HepG2 (cell line): ENCODE measurements around the gene DNAJC11. TPM values are rescaled to one million over a fixed set of nuclear protein-coding genes. Genes with fewer than 3 reads are reported as not detected.
A peak's percentile ranks its signal among the peaks of the same experiment; 100 is the strongest.

ENCODE experiments used
- FOXP4 ChIP-seq: sonication (generic); formaldehyde crosslinking; IDR thresholded peaks from 2 replicates; pipeline ENCODE4 v1.4.0; 2020; ENCODE audit warnings: missing genetic modification reagents
- GPBP1L1 ChIP-seq: sonication (generic); formaldehyde crosslinking; IDR thresholded peaks from 2 replicates; pipeline ENCODE4 v1.5.0; 2020; ENCODE audit warnings: mild to moderate bottlenecking, missing genetic modification reagents
- HOXA5 ChIP-seq: sonication (generic); formaldehyde crosslinking; IDR thresholded peaks from 2 replicates; pipeline ENCODE4 v1.4.0; 2020; ENCODE audit warnings: missing genetic modification reagents
- KDM6A ChIP-seq: IDR thresholded peaks from 2 replicates; pipeline ENCODE4 v1.6.1; 2016; ENCODE audit warnings: low read depth
- MXD3 ChIP-seq: IDR thresholded peaks from 2 replicates; pipeline ENCODE4 v1.6.1; 2016; ENCODE audit warnings: mild to moderate bottlenecking, missing biosample characterization, missing genetic modification reagents
- NFIC ChIP-seq: IDR thresholded peaks from 2 replicates; pipeline ENCODE4 v1.6.1; 2012; ENCODE audit warnings: mild to moderate bottlenecking, low read length, inconsistent platforms
- PHF21A ChIP-seq: sonication (generic); formaldehyde crosslinking; IDR thresholded peaks from 2 replicates; pipeline ENCODE4 v1.5.0; 2020; ENCODE audit warnings: mild to moderate bottlenecking, missing genetic modification reagents
- PLRG1 ChIP-seq: fragments of 450-650 bp; conservative IDR thresholded peaks from 2 replicates; pipeline ENCODE4 v1.6.1; 2016
- SMARCC2 ChIP-seq: fragments of 450-650 bp; IDR thresholded peaks from 2 replicates; pipeline ENCODE4 v1.6.1; 2017; ENCODE audit warnings: antibody characterized with exemption, mild to moderate bottlenecking
- TARDBP ChIP-seq: sonication (generic); formaldehyde crosslinking; IDR thresholded peaks from 2 replicates; pipeline ENCODE4 v1.8.0; 2022; ENCODE audit warnings: mild to moderate bottlenecking, missing genetic modification reagents
- ZFP36 ChIP-seq: fragments of 150-350 bp; IDR thresholded peaks from 2 replicates; pipeline ENCODE4 v1.6.1; 2018; ENCODE audit warnings: borderline replicate concordance, low read length, low read depth; ENCODE audit not compliant: partially characterized antibody
- ZNF883 ChIP-seq: sonication (generic); formaldehyde crosslinking; IDR thresholded peaks from 2 replicates; pipeline ENCODE4 v1.5.1; 2020; ENCODE audit warnings: mild to moderate bottlenecking, missing genetic modification reagents; ENCODE audit errors: not compliant biosample characterization
- polyA plus RNA-seq, 8 experiments: library from polyadenylated mRNA; depleted of rRNA in 3 of 8; stranded (reverse) in 7 of 8; unstranded in 1 of 8; fragments of >200 nt; fragmentation: Illumina TruSeq in 4 of 8; extraction: Trizol in 4 of 8; gene quantifications; 2 replicates each; pipeline versions ENCODE4 v1.2.1 to v1.2.3, GENCODE V29; 2011 to 2016; ENCODE audit warnings: low read depth in 4 of 8, missing spikeins in 1 of 8, mixed read lengths in 1 of 8; ENCODE audit not compliant: insufficient read depth in 1 of 8
- total RNA-seq, 5 experiments: library from RNA; depleted of rRNA; stranded (reverse); fragments of >200 nt; fragmentation: Illumina TruSeq; extraction: Trizol; gene quantifications; 2 replicates each; pipeline ENCODE4 v1.2.3, GENCODE V29; 2016; ENCODE audit warnings: low read depth in 1 of 5
- TF ChIP-seq, protein P1 (sequence below), 2 experiments: fragments of 450-650 bp in 1 of 2; sonication (generic) in 1 of 2; formaldehyde crosslinking in 1 of 2; IDR thresholded peaks; 2 replicates each; pipeline versions ENCODE4 v1.6.1 to v1.8.0; 2016 to 2022; ENCODE audit warnings: antibody characterized with exemption in 1 of 2, mild to moderate bottlenecking in 1 of 2, missing genetic modification reagents in 1 of 2
- TF ChIP-seq, protein P2 (sequence below): sonication (generic); formaldehyde crosslinking; IDR thresholded peaks from 2 replicates; pipeline ENCODE4 v1.4.0; 2020; ENCODE audit warnings: mild to moderate bottlenecking, low read depth, missing genetic modification reagents

Gene DNAJC11
- total and polyA plus RNA-seq, 2 of the 13 experiments (the other 11 are each of a cell fraction or from before 2014, with no cell fraction given): 25.1 to 47.6 TPM

- TF ChIP-seq, protein P1, sequence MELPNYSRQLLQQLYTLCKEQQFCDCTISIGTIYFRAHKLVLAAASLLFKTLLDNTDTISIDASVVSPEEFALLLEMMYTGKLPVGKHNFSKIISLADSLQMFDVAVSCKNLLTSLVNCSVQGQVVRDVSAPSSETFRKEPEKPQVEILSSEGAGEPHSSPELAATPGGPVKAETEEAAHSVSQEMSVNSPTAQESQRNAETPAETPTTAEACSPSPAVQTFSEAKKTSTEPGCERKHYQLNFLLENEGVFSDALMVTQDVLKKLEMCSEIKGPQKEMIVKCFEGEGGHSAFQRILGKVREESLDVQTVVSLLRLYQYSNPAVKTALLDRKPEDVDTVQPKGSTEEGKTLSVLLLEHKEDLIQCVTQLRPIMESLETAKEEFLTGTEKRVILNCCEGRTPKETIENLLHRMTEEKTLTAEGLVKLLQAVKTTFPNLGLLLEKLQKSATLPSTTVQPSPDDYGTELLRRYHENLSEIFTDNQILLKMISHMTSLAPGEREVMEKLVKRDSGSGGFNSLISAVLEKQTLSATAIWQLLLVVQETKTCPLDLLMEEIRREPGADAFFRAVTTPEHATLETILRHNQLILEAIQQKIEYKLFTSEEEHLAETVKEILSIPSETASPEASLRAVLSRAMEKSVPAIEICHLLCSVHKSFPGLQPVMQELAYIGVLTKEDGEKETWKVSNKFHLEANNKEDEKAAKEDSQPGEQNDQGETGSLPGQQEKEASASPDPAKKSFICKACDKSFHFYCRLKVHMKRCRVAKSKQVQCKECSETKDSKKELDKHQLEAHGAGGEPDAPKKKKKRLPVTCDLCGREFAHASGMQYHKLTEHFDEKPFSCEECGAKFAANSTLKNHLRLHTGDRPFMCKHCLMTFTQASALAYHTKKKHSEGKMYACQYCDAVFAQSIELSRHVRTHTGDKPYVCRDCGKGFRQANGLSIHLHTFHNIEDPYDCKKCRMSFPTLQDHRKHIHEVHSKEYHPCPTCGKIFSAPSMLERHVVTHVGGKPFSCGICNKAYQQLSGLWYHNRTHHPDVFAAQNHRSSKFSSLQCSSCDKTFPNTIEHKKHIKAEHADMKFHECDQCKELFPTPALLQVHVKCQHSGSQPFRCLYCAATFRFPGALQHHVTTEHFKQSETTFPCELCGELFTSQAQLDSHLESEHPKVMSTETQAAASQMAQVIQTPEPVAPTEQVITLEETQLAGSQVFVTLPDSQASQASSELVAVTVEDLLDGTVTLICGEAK (IDR thresholded peaks at IDR 0.05): no peak
- TF ChIP-seq, protein P1 (CRISPR knock-in tag; IDR thresholded peaks at IDR 0.05): no peak; the same call in 1 of the 2 replicates
- TF ChIP-seq HOXA5 (peak; percentile 48; the same call in 1 of the 2 replicates), KDM6A (CRISPR knock-in tag) (no peak), SMARCC2 (no peak), NFIC (no peak), ZFP36 (no peak), GPBP1L1 (CRISPR knock-in tag) (no peak), FOXP4 (CRISPR knock-in tag) (peak; percentile 56; the same call in 1 of the 2 replicates), PHF21A (no peak), ZNF883 (no peak), PLRG1 (no peak), TARDBP (CRISPR knock-in tag) (peak; percentile 75), MXD3 (CRISPR knock-in tag) (no peak)
- TF ChIP-seq, protein P2, sequence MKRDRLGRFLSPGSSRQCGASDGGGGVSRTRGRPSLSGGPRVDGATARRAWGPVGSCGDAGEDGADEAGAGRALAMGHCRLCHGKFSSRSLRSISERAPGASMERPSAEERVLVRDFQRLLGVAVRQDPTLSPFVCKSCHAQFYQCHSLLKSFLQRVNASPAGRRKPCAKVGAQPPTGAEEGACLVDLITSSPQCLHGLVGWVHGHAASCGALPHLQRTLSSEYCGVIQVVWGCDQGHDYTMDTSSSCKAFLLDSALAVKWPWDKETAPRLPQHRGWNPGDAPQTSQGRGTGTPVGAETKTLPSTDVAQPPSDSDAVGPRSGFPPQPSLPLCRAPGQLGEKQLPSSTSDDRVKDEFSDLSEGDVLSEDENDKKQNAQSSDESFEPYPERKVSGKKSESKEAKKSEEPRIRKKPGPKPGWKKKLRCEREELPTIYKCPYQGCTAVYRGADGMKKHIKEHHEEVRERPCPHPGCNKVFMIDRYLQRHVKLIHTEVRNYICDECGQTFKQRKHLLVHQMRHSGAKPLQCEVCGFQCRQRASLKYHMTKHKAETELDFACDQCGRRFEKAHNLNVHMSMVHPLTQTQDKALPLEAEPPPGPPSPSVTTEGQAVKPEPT (CRISPR knock-in tag): no peak
Measured at GRCh38 chr1:6613361-6614018, 88.1 kb downstream of the DNAJC11 start, which contains the start of gene PHF13 (continued).
